ENCODE results near the gene ACOT12. TPM values are rescaled to one million over a fixed set of nuclear protein-coding genes. Genes with fewer than 3 reads are reported as not detected.

ACOT12 gene
- total and polyA plus RNA-seq, 9 of the 15 experiments (the other 6 are each of a cell fraction or from before 2014, with no cell fraction given): 0.03 TPM; not detected in 8

DNA sequence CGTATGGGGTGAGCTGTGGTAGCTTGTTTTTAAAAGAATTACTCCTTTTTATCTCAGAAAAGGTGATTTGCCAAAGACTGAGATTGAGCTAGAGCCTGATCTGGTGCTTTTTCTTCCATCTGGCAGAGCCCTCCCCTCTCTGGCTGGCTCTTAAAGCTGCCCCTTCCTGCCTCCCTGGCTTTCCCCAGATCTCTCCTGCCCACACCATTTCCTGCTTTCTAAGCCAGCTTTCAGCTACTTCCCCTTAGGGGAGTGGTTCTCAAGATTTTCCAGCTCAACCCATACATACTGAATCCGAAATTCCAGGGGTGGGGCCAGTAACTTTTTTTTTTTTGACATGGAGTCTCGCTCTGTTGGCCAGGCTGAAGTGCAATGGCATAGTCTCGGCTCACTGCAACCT lies 4.8 kb upstream of the ACOT12 start (continued):
- no peak for TF ChIP-seq NONO (IDR thresholded peaks at IDR 0.05; ENCODE audit: low read depth in 2 of 2, low read length in 1 of 2)
- TF ChIP-seq, protein P1, sequence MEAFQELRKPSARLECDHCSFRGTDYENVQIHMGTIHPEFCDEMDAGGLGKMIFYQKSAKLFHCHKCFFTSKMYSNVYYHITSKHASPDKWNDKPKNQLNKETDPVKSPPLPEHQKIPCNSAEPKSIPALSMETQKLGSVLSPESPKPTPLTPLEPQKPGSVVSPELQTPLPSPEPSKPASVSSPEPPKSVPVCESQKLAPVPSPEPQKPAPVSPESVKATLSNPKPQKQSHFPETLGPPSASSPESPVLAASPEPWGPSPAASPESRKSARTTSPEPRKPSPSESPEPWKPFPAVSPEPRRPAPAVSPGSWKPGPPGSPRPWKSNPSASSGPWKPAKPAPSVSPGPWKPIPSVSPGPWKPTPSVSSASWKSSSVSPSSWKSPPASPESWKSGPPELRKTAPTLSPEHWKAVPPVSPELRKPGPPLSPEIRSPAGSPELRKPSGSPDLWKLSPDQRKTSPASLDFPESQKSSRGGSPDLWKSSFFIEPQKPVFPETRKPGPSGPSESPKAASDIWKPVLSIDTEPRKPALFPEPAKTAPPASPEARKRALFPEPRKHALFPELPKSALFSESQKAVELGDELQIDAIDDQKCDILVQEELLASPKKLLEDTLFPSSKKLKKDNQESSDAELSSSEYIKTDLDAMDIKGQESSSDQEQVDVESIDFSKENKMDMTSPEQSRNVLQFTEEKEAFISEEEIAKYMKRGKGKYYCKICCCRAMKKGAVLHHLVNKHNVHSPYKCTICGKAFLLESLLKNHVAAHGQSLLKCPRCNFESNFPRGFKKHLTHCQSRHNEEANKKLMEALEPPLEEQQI (IDR thresholded peaks at IDR 0.05): no peak
- TF ChIP-seq DDX20 (tag; IDR thresholded peaks at IDR 0.05; ENCODE audit: low read depth): no peak
- TF ChIP-seq, protein P2, sequence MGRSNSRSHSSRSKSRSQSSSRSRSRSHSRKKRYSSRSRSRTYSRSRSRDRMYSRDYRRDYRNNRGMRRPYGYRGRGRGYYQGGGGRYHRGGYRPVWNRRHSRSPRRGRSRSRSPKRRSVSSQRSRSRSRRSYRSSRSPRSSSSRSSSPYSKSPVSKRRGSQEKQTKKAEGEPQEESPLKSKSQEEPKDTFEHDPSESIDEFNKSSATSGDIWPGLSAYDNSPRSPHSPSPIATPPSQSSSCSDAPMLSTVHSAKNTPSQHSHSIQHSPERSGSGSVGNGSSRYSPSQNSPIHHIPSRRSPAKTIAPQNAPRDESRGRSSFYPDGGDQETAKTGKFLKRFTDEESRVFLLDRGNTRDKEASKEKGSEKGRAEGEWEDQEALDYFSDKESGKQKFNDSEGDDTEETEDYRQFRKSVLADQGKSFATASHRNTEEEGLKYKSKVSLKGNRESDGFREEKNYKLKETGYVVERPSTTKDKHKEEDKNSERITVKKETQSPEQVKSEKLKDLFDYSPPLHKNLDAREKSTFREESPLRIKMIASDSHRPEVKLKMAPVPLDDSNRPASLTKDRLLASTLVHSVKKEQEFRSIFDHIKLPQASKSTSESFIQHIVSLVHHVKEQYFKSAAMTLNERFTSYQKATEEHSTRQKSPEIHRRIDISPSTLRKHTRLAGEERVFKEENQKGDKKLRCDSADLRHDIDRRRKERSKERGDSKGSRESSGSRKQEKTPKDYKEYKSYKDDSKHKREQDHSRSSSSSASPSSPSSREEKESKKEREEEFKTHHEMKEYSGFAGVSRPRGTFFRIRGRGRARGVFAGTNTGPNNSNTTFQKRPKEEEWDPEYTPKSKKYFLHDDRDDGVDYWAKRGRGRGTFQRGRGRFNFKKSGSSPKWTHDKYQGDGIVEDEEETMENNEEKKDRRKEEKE (IDR thresholded peaks at IDR 0.05; ENCODE audit: borderline replicate concordance in 1 of 2, control insufficient read depth in 1 of 2, low read depth in 2 of 2, low read length in 1 of 2): no peak
- no peak for TF ChIP-seq BRD9 (IDR thresholded peaks at IDR 0.05; ENCODE audit: low read depth, partially characterized antibody)
- TF ChIP-seq BCOR (IDR thresholded peaks at IDR 0.05): no peak
- TF ChIP-seq, protein P3, sequence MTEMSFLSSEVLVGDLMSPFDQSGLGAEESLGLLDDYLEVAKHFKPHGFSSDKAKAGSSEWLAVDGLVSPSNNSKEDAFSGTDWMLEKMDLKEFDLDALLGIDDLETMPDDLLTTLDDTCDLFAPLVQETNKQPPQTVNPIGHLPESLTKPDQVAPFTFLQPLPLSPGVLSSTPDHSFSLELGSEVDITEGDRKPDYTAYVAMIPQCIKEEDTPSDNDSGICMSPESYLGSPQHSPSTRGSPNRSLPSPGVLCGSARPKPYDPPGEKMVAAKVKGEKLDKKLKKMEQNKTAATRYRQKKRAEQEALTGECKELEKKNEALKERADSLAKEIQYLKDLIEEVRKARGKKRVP (CRISPR knock-in tag; IDR thresholded peaks at IDR 0.05): no peak
- no peak for TF ChIP-seq TAF1 (IDR thresholded peaks at IDR 0.05; ENCODE audit: control insufficient read depth, extremely low read depth, insufficient read depth, low read length, severe bottlenecking)
- no peak for TF ChIP-seq MYBL2 (IDR thresholded peaks at IDR 0.05; ENCODE audit: low read depth)
- no peak for TF ChIP-seq MYBL2 (CRISPR knock-in tag; IDR thresholded peaks at IDR 0.05; ENCODE audit: borderline replicate concordance)
- TF ChIP-seq, protein P4, sequence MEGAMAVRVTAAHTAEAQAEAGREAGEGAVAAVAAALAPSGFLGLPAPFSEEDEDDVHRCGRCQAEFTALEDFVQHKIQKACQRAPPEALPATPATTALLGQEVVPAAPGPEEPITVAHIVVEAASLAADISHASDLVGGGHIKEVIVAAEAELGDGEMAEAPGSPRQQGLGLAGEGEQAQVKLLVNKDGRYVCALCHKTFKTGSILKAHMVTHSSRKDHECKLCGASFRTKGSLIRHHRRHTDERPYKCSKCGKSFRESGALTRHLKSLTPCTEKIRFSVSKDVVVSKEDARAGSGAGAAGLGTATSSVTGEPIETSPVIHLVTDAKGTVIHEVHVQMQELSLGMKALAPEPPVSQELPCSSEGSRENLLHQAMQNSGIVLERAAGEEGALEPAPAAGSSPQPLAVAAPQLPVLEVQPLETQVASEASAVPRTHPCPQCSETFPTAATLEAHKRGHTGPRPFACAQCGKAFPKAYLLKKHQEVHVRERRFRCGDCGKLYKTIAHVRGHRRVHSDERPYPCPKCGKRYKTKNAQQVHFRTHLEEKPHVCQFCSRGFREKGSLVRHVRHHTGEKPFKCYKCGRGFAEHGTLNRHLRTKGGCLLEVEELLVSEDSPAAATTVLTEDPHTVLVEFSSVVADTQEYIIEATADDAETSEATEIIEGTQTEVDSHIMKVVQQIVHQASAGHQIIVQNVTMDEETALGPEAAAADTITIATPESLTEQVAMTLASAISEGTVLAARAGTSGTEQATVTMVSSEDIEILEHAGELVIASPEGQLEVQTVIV (CRISPR knock-in tag; IDR thresholded peaks at IDR 0.05; ENCODE audit: borderline replicate concordance): no peak
- no peak for TF ChIP-seq NCOA2 (IDR thresholded peaks at IDR 0.05; ENCODE audit: partially characterized antibody in 2 of 2)

Data from K562 (cell line).